Pancreas (tissue), 10 donors: ENCODE results near the gene MAP2K6. TPM values are rescaled to one million over a fixed set of nuclear protein-coding genes. Genes with fewer than 3 reads are reported as not detected.

Experiments used
- ATAC-seq, 4 donors: fragments of 200-7000 bp; cut with Tn5 transposase; one replicate each; pipeline versions ENCODE4 v1.8.0 to v1.9.1; 2020; ENCODE audit warnings: mild to moderate bottlenecking in 4 of 4, moderate library complexity in 4 of 4
- DNase-seq, 6 donors: peaks; one replicate each; pipeline ENCODE4 v3.0.0-alpha.2; 2020
- FAIRE-seq: peaks from 2 replicates; lab custom pipeline; 2012; peaks lifted over from hg19 to GRCh38; lab: Jason Lieb, UNC
- H3K27ac ChIP-seq, 4 donors: fragments of 200-600 bp; sonication (generic); 1 replicate in 3 of 4; 2 replicates in 1 of 4; pipeline versions ENCODE4 v1.5.0 to v1.8.0; 2020
- H3K27me3 ChIP-seq, 4 donors: fragments of 200-600 bp; one replicate each; pipeline ENCODE4 v1.8.0; 2021
- H3K36me3 ChIP-seq, 3 donors: fragments of 200-600 bp; sonication (generic) in 1 of 3; one replicate each; pipeline versions ENCODE4 v1.5.0 to v1.8.0; 2020 to 2021
- H3K4me1 ChIP-seq, 3 donors: fragments of 200-600 bp; one replicate each; pipeline ENCODE4 v1.8.0; 2021
- H3K4me3 ChIP-seq, 4 donors: fragments of 200-600 bp; sonication (generic) in 2 of 4; one replicate each; pipeline versions ENCODE4 v1.5.0 to v1.8.0; 2020 to 2021
- H3K9me3 ChIP-seq, 4 donors: fragments of 200-600 bp; one replicate each; pipeline ENCODE4 v1.8.0; 2021
- CTCF ChIP-seq, 4 donors: fragments of 200-600 bp; sonication (generic) in 3 of 4; IDR thresholded peaks; one replicate each; pipeline versions ENCODE4 v1.5.0 to v1.8.0; 2021; ENCODE audit warnings: antibody characterized with exemption in 4 of 4
- WGBS, 2 donors: extraction: QIAGEN DNeasy Blood & Tissue Kit; methylation state at CpG; one replicate each; pipeline ENCODE4 v1.1.7; 2013; 5-methylcytosine and 5-hydroxymethylcytosine counted together
- intact Hi-C, 3 donors: fragments of 100-400 bp; cut with DNase I; formaldehyde crosslinking; loops; one replicate each; pipeline versions ENCODE4 v1.11.1 to v1.14.2; 2022
- polyA plus RNA-seq, 2 donors: library from polyadenylated mRNA; stranded (reverse); fragments of 200-250 nt; gene quantifications; one replicate each; pipeline ENCODE4 v1.2.3, GENCODE V29; 2013
- total RNA-seq, 6 donors: library from RNA; stranded (reverse); fragmentation: NEBNext Ultra II Directional in 4 of 6; extraction: Animal tissue kit (Norgen Biotek cat#: 25700) in 4 of 6; gene quantifications; one replicate each; pipeline versions ENCODE4 v1.2.1 to v1.2.4, GENCODE V29; 2021 to 2023
- donor health status: healthy with polysubstance abuse.
- donor health status: DM: no; HTN: no; CAD: no; lungs with moderate emphysema.
- donor health status: DM: no; HTN: no; CAD: no.
- donor health status: control.
- donor health status: control.
- donor health status: Bipolar disorder and iron deficiency.
- donor health status: DM: yes; HTN: yes; CAD: no.
- donor health status: DM: no; HTN: no; CAD: no.
- donor health status: DM: no; HTN: no; CAD: no.
- donor health status: DM: yes; HTN: yes; CAD: no.

MAP2K6 gene
- total and polyA plus RNA-seq, 8 donors: 6.2 to 12.9 (median 9.0) TPM

DNA sequence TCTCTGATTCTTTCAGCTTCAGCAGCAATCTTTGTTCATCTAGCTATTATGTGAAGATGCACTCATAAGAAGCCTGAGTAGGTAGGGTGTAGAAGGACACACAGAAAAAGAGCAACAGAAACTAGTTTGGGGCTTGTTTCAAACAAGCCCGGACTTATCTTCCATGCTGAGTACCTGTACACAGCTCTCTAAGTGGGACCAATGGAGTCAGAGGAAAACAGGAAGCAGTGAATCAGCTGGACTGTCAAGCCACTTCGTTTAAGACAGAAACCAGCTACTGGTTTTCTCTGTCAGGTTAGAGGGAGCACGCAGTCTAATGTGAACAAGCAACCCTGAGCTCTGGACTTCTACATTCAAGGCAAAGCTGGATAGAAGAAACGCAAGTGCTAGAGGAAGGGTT lies 16.0 kb downstream of the MAP2K6 start:
- FAIRE-seq (no peak), DNase-seq (no peak), ATAC-seq (peak in 3 of 4 donors; percentile 12 to 23 (median 22))
- no peak for TF ChIP-seq CTCF (IDR thresholded peaks at IDR 0.05)
- peaks cover 7 to 17% (median 14%) of the 10 kb centered on the region in 3 donors for H3K4me1 ChIP-seq
- no peak overlapping the region for H3K27ac ChIP-seq
- H3K9me3 ChIP-seq: no peaks in the 10 kb centered on the region
- WGBS, 2 donors: 55 to 60% methylated on average over 4 of the region's 4 CpGs
- no peak overlapping the region for H3K4me3 ChIP-seq
- intact Hi-C loops: no loop called here
- H3K27me3 ChIP-seq: no peaks in the 10 kb centered on the region
- H3K36me3 ChIP-seq: no peaks in the 10 kb centered on the region

- no peaks in the 10 kb centered on the region for H3K36me3 ChIP-seq
- DNase-seq (no peak), ATAC-seq (no peak), FAIRE-seq (no peak)
- no peak for TF ChIP-seq CTCF (IDR thresholded peaks at IDR 0.05)
- H3K27me3 ChIP-seq: no peaks in the 10 kb centered on the region
- WGBS, 2 donors: 97 to 99% methylated on average over 3 of the region's 3 CpGs
- no peaks in the 10 kb centered on the region for H3K9me3 ChIP-seq
- H3K4me3 ChIP-seq: no peak overlapping the region
- intact Hi-C loops: no loop called here
- no peak overlapping the region for H3K27ac ChIP-seq
- H3K4me1 ChIP-seq: peaks cover under 1 to 11% (median 10%) of the 10 kb centered on the region in 3 donors
Observed at GRCh38 chr17:69431835-69432234, 17.3 kb downstream of the MAP2K6 start.

- no peak for ATAC-seq
- TF ChIP-seq CTCF (IDR thresholded peaks at IDR 0.05): no peak
- Histone ChIP-seq H3K27ac (no peak overlapping the region), H3K4me1 (peaks cover 0 to 5% (median 0%) of the 10 kb centered on the region in 3 donors), H3K4me3 (no peak overlapping the region), H3K36me3 (no peaks in the 10 kb centered on the region), H3K9me3 (no peaks in the 10 kb centered on the region), H3K27me3 (no peaks in the 10 kb centered on the region)
- intact Hi-C loops: no loop called here
- WGBS, 2 donors: 78 to 81% methylated on average over 3 of the region's 3 CpGs
- no peak for DNase-seq
- FAIRE-seq: no peak
Observed at GRCh38 chr17:69433093-69433492, 18.6 kb downstream of the MAP2K6 start.

DNA sequence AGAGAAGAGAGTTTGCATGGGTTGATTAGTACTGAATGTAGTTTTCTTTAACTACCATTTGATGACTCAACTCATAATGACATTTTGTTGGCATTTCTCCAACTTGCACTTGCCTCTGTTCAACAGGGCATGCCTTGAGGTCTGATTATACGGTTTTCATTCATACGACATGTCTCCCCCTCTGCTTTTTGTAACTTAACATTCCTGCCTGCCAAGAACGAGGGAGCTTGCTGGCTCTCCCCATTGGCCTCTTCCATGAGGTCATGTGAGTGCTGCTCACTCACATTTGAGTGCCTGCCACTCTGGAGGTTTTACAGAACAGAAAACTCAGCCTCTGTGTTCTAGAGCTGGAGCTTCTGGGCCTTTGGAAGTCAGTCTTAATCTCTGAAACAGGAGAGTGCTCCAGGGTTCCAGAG lies 19.7 kb downstream of the MAP2K6 start:
- intact Hi-C loops: no loop called here
- no peak for TF ChIP-seq CTCF (IDR thresholded peaks at IDR 0.05)
- FAIRE-seq: no peak
- Histone ChIP-seq H3K36me3 (no peaks in the 10 kb centered on the region), H3K27ac (no peak overlapping the region), H3K4me1 (peaks cover 0 to 5% (median 0%) of the 10 kb centered on the region in 3 donors), H3K4me3 (no peak overlapping the region), H3K9me3 (no peaks in the 10 kb centered on the region), H3K27me3 (no peaks in the 10 kb centered on the region)
- 33 to 36% methylated on average over 3 of the region's 3 CpGs for WGBS, 2 donors
- ATAC-seq: peak in 3 of 4 donors; percentile 27 to 67 (median 57)
- peak in 1 of 6 donors; percentile 11 for DNase-seq

- no peak for TF ChIP-seq CTCF (IDR thresholded peaks at IDR 0.05)
- H3K27me3 ChIP-seq: no peaks in the 10 kb centered on the region
- intact Hi-C loops: no loop called here
- no peak for DNase-seq
- H3K9me3 ChIP-seq: no peaks in the 10 kb centered on the region
- FAIRE-seq: no peak
- H3K4me3 ChIP-seq: no peak overlapping the region
- ATAC-seq: no peak
- H3K4me1 ChIP-seq: peaks cover 0 to 5% (median 0%) of the 10 kb centered on the region in 3 donors
- no peak overlapping the region for H3K27ac ChIP-seq
- H3K36me3 ChIP-seq: no peaks in the 10 kb centered on the region
- WGBS, 2 donors: 43 to 46% methylated on average over 5 of the region's 5 CpGs
Observed at GRCh38 chr17:69435971-69436696, 21.6 kb downstream of the MAP2K6 start.
